Endothelial cell of umbilical vein (primary cell): ENCODE data around the gene CEP164. TPM values are rescaled to one million over a fixed set of nuclear protein-coding genes. Genes with fewer than 3 reads are reported as not detected.

Source experiments
- BruUV-seq: library from RNA; stranded (reverse); fragments of 400-500 nt; replicated peaks from 2 replicates; lab custom pipeline; 2021; lab: Mats Ljungman, UMichigan
- CTCF ChIA-PET: fragments of 300-600, 350-600 bp; sonication (Branson Sonifier 250); formaldehyde crosslinking; loops from one replicate; lab custom pipeline; 2021; ENCODE audit warnings: antibody characterized with exemption, inconsistent platforms; lab: Charles Lee
- POLR2A ChIA-PET: fragments of 300-600, 350-600 bp; sonication (Branson Sonifier 250); formaldehyde crosslinking; loops from one replicate; lab custom pipeline; 2021; ENCODE audit warnings: antibody characterized with exemption, inconsistent platforms; lab: Charles Lee
- DNase-seq: peaks from one replicate; pipeline ENCODE4 v3.0.0-alpha.2; 2011; ENCODE audit warnings: low read depth, low spot score
- FAIRE-seq: peaks from 2 replicates; lab custom pipeline; 2011; peaks lifted over from hg19 to GRCh38; lab: Jason Lieb, UNC
- H2AFZ ChIP-seq: 2 replicates; pipeline ENCODE4 v1.6.0; 2012; ENCODE audit warnings: low read depth, low read length, control low read depth, inconsistent platforms
- H3K27ac ChIP-seq: 2 replicates; pipeline ENCODE4 v1.5.1; 2011; ENCODE audit warnings: low read depth, mild to moderate bottlenecking, control low read depth, low read length, moderate library complexity; ENCODE audit not compliant: insufficient read depth
- H3K27me3 ChIP-seq, 2 experiments: 2 replicates each; pipeline versions ENCODE4 v1.6.0 to v1.6.1; 2011; ENCODE audit warnings: low read length in 2 of 2, mixed read lengths in 1 of 2; ENCODE audit not compliant: control insufficient read depth in 2 of 2, insufficient read depth in 2 of 2
- H3K36me3 ChIP-seq, 2 experiments: 2 replicates in 1 of 2; 3 replicates in 1 of 2; pipeline ENCODE4 v1.5.1; 2011; ENCODE audit warnings: low read length in 2 of 2, mild to moderate bottlenecking in 1 of 2, moderate library complexity in 1 of 2; ENCODE audit not compliant: control insufficient read depth in 2 of 2, insufficient read depth in 2 of 2; ENCODE audit errors: extremely low read depth in 1 of 2
- H3K4me1 ChIP-seq: 3 replicates; pipeline ENCODE4 v1.5.1; 2011; ENCODE audit warnings: mild to moderate bottlenecking, low read length; ENCODE audit not compliant: control insufficient read depth, insufficient read depth; ENCODE audit errors: extremely low read depth
- H3K4me2 ChIP-seq: 2 replicates; pipeline ENCODE4 v1.6.1; 2011; ENCODE audit warnings: low read length, control low read depth, mixed read lengths; ENCODE audit not compliant: insufficient read depth
- H3K4me3 ChIP-seq, 3 experiments: fragments of 200-600 bp in 1 of 3; sonication (generic), shearing (Covaris generic) in 1 of 3; replicated peaks in 1 of 3; 2 replicates each; pipeline ENCODE4 v1.5.1; 2011 to 2016; ENCODE audit warnings: control low read depth in 3 of 3, low read length in 3 of 3, mild to moderate bottlenecking in 2 of 3, inconsistent platforms in 1 of 3, low read depth in 1 of 3, moderate library complexity in 1 of 3; ENCODE audit not compliant: insufficient read depth in 1 of 3
- H3K79me2 ChIP-seq: 2 replicates; pipeline ENCODE4 v1.6.0; 2012; ENCODE audit warnings: low read length, inconsistent platforms; ENCODE audit not compliant: control insufficient read depth, insufficient read depth
- H3K9ac ChIP-seq: replicated peaks from 2 replicates; pipeline ENCODE3; 2011; ENCODE audit warnings: low read length, control low read depth; ENCODE audit not compliant: insufficient read depth; ENCODE audit errors: extremely low read depth
- H3K9me1 ChIP-seq: replicated peaks from 3 replicates; pipeline ENCODE4 v1.6.0; 2011; ENCODE audit warnings: mild to moderate bottlenecking, low read length; ENCODE audit not compliant: control insufficient read depth, insufficient read depth; ENCODE audit errors: extremely low read depth
- H3K9me3 ChIP-seq: replicated peaks from 2 replicates; pipeline ENCODE4 v1.5.1; 2012; ENCODE audit warnings: low read length, inconsistent platforms; ENCODE audit not compliant: control insufficient read depth, insufficient read depth
- H4K20me1 ChIP-seq: replicated peaks from 2 replicates; pipeline ENCODE3; 2011; ENCODE audit warnings: mild to moderate bottlenecking, low read length; ENCODE audit not compliant: control insufficient read depth, insufficient read depth; ENCODE audit errors: extremely low read depth
- CTCF ChIP-seq, 2 donors: IDR thresholded peaks; 1 replicate in 1 of 2; 2 replicates in 1 of 2; pipeline ENCODE4 v1.5.1; 2011; ENCODE audit warnings: low read length in 2 of 2, mild to moderate bottlenecking in 2 of 2, moderate library complexity in 2 of 2, control low read depth in 1 of 2, inconsistent platforms in 1 of 2, low read depth in 1 of 2; ENCODE audit not compliant: insufficient read depth in 1 of 2; ENCODE audit errors: extremely low read depth in 1 of 2
- EZH2 ChIP-seq: IDR thresholded peaks from 2 replicates; pipeline ENCODE4 v1.6.1; 2012; ENCODE audit warnings: borderline replicate concordance, low read depth, mild to moderate bottlenecking, moderate library complexity, low read length, inconsistent platforms; ENCODE audit not compliant: severe bottlenecking
- FOS ChIP-seq: IDR thresholded peaks from 2 replicates; pipeline ENCODE4 v1.6.1; 2011; ENCODE audit warnings: mild to moderate bottlenecking, low read length, moderate library complexity, borderline replicate concordance; ENCODE audit not compliant: insufficient read depth
- GATA2 ChIP-seq: IDR thresholded peaks from 2 replicates; pipeline ENCODE4 v1.7.0; 2011; ENCODE audit warnings: low read depth, mild to moderate bottlenecking, moderate library complexity, mixed read lengths, low read length; ENCODE audit not compliant: insufficient read length, insufficient read depth
- JUN ChIP-seq: IDR thresholded peaks from 2 replicates; pipeline ENCODE4 v1.6.1; 2011; ENCODE audit warnings: borderline replicate concordance, low read depth; ENCODE audit not compliant: insufficient read length, insufficient read depth
- MAX ChIP-seq: IDR thresholded peaks from 2 replicates; pipeline ENCODE4 v1.6.1; 2011; ENCODE audit not compliant: insufficient read depth, insufficient read length
- MYC ChIP-seq: IDR thresholded peaks from one replicate; pipeline ENCODE4 v1.6.1; 2011; ENCODE audit warnings: mild to moderate bottlenecking, low read depth, low read length
- POLR2A ChIP-seq: IDR thresholded peaks from 2 replicates; pipeline ENCODE4 v1.6.1; 2012; ENCODE audit warnings: low read depth, mild to moderate bottlenecking, control low read depth, low read length
- POLR2AphosphoS5 ChIP-seq: IDR thresholded peaks from 2 replicates; pipeline ENCODE4 v1.6.1; 2012; ENCODE audit warnings: low read depth, mild to moderate bottlenecking, control low read depth, low read length, moderate library complexity; ENCODE audit not compliant: insufficient read depth
- dilution Hi-C: fragments of 300-500 bp; cut with MboI; formaldehyde crosslinking; loops from one replicate; pipeline ENCODE4 v1.15.0; 2019; ENCODE audit warnings: low sequenced_read_pairs; ENCODE audit not compliant: extremely low pct_ligation_motif_present
- intact Hi-C: fragments of 100-400 bp; cut with micrococcal nuclease; formaldehyde crosslinking; loops from one replicate; pipeline ENCODE4 v1.10.0; 2022
- polyA plus RNA-seq, 4 experiments: library from polyadenylated mRNA; depleted of rRNA in 3 of 4; stranded (reverse) in 3 of 4; unstranded in 1 of 4; fragments of >200 nt; gene quantifications; 2 replicates each; pipeline versions ENCODE4 v1.2.1 to v1.2.3, GENCODE V29; 2011 to 2012; ENCODE audit warnings: missing spikeins in 1 of 4
- total RNA-seq: library from RNA; stranded (reverse); gene quantifications from 2 replicates; pipeline ENCODE4 v1.2.3, GENCODE V29; 2021

The CEP164 gene
- total and polyA plus RNA-seq, 2 donors (not counting 3 experiments of a cell fraction or from before 2014, with no cell fraction given): 22.7 to 48.4 TPM

GRCh38 chr11:117369534-117369933 is 41.9 kb downstream of the CEP164 start:
- no peaks in the 10 kb centered on the region for H4K20me1 ChIP-seq
- H3K4me2 ChIP-seq: no peak overlapping the region
- H3K9ac ChIP-seq: no peak overlapping the region
- no peaks in the 10 kb centered on the region for H3K9me1 ChIP-seq
- dilution Hi-C loops (no loop called here), intact Hi-C loops (no loop called here)
- no peak overlapping the region for H2AFZ ChIP-seq
- FAIRE-seq (no peak), DNase-seq (no peak)
- ChIA-PET CTCF (no interaction called here), POLR2A (no interaction called here)
- no TSS peak for BruUV-seq
- H3K4me3 ChIP-seq: no peak overlapping the region
- peaks cover 10 to 24% of the 10 kb centered on the region in 2 experiments for H3K36me3 ChIP-seq
- no peak overlapping the region for H3K27ac ChIP-seq
- H3K79me2 ChIP-seq: no peaks in the 10 kb centered on the region
- no peak for TF ChIP-seq FOS
- TF ChIP-seq POLR2AphosphoS5: no peak
- no peak for TF ChIP-seq MAX
- TF ChIP-seq EZH2: no peak
- no peak for TF ChIP-seq MYC
- no peaks in the 10 kb centered on the region for H3K4me1 ChIP-seq
- no peaks in the 10 kb centered on the region for H3K27me3 ChIP-seq
- H3K9me3 ChIP-seq: no peaks in the 10 kb centered on the region

- no peaks in the 10 kb centered on the region for H3K27me3 ChIP-seq
- no peak overlapping the region for H3K4me2 ChIP-seq
- H3K9me1 ChIP-seq: no peaks in the 10 kb centered on the region
- H3K9ac ChIP-seq: no peak overlapping the region
- TF ChIP-seq GATA2 (no peak), CTCF (IDR thresholded peaks at IDR 0.05; ENCODE audit: extremely low read depth in 1 of 2, insufficient read depth in 1 of 2, low read depth in 1 of 2, low read length in 2 of 2) (no peak), JUN (no peak), MYC (no peak), EZH2 (no peak), FOS (no peak), POLR2A (no peak), MAX (no peak), POLR2AphosphoS5 (no peak)
- ChIA-PET POLR2A (no interaction called here), CTCF (no interaction called here)
- intact Hi-C loops (no loop called here), dilution Hi-C loops (no loop called here)
- no peaks in the 10 kb centered on the region for H4K20me1 ChIP-seq
- no peak overlapping the region for H3K27ac ChIP-seq
- FAIRE-seq: no peak
- no peaks in the 10 kb centered on the region for H3K79me2 ChIP-seq
- peaks cover 10 to 26% of the 10 kb centered on the region in 2 experiments for H3K36me3 ChIP-seq
- no TSS peak for BruUV-seq
- no peak for DNase-seq
- H3K4me1 ChIP-seq: no peaks in the 10 kb centered on the region
- H3K9me3 ChIP-seq: no peaks in the 10 kb centered on the region
- H3K4me3 ChIP-seq: no peak overlapping the region
- no peak overlapping the region for H2AFZ ChIP-seq
Observed at GRCh38 chr11:117371453-117371852, 43.8 kb downstream of the CEP164 start.
